HCEC 1CT (cell line): ENCODE data around the gene KISS1R.

Experiments
- DNase-seq: peaks from one replicate; pipeline ENCODE4 v3.0.0-alpha.2; 2017

Gene KISS1R

DNA sequence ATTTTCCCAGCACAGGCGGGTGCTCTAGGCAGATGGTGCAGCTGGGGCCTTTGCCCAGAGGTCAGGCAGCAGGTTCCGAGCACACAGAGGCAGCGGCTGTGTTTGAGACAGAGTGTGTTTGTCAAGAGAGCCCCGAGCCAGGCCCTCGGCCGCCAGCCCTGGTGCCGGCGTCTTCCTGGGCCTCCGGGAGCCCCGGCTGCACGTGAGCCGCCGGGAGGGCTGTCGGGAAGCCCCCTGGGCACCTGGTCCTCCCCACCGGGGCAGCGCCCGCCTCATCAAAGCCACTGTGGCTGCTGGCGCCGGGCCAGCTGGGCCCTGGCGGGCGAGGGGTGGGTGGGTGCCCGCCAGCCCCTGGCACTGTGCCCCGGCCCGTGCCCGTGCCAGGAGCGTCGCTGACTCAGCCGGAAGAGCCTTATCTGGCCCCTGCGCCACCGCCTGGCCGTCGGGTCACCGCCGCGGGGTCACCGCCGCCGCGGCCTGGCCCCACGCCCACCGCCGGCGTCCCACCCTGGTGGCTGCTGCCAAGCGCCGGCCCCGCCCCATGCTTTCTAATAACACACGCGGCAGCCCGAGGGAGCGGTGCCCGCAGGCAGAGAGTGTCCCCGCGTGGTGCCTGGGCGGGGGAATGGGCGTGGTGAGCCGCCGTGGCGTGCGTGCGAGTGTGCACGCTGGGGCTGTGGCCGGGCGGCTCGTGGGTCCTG is 23.6 kb downstream of the KISS1R start:
- DNase-seq = no peak

DNA sequence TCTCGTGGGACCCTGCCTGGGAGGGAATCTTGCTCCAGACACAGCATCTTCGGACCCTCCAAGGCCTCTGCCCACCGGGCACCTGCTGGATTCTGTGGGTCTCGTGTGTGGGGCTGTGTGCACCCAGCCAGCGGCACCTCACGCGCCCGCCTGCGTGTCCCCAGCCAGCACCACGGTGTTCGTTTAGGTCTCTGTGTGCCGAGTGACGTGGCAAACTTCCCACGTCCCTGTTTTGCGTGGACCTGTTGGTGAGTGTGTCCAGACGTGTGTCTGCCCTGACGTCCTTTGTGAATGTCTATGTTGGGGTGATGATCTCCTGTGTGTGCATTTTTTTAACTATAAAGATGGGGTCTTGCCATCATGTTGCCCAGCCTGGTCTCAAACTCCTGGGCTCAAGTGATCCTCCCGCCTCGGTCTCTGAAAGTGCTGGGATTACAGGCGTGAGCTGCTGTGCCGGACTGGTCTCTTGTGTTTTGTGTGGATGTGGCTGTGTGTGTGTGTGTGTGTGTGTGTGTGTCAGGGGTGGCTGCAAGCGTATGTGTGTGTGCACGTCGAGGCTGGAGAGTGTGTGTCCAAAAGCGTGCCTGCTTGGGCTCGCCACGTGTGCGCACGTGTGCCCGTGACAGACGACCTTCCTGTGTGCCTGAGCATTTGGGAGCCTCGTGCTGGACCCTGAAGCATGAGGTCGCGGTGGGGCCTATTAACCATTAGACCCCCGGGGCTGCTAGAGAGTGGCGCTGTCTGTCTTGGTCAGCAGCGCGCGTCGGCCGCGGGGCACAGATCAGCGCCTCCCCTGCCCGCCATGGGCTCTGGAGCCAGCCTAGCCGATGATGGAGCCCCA is 24.4 kb downstream of the KISS1R start:
- no peak for DNase-seq

DNA sequence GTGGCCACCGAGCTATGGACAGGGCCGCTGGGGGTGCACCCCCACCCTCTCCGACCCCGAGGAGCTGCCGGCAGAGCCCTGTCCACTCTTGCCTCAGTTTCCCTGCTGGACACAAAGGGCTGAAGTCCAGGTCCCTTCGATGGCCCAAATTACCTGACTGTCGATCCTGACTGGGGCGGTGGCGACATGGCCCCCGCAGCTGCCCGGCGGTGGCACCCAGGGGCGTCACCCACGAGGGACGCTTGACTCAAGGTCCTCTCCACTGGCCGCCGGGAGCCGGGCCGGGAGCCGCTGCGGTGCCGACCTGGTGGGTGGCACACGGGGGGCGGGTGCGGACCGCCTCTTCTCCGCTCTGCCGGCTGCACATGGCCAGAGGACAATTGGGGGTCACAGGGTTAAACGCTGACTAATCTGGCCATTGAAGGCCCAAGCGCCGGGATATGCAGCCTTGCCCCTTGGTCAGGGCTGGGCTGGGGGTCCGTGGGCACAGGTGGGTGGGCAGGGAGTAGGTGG is 25.1 kb downstream of the KISS1R start:
- no peak for DNase-seq

DNA sequence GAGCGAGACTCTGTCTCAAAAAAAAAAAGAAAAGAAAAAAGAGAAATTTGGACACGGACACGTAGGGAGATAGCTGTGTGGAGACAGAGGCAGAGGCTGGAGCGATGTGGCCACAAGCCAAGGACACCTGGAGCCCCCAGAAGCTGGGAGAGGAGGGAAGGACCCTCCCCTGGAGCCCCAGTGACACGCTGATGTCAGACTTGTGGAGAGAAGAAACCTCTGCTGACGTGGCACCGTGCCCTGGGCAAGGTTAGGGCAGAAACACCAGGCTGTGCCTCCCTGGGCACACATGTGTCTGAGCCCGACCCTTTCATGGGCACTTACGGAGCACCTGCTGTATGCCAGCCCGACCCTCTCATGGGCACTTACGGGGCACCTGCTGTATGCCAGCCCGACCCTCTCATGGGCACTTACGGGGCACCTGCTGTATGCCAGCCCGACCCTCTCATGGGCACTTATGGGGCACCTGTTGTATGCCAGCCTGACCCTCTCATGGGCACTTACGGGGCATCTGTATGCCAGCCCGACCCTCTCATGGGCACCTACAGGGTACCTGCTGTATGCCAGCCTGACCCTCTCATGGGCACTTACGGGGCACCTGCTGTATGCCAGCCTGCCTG is 26.5 kb downstream of the KISS1R start:
- no peak for DNase-seq

DNA sequence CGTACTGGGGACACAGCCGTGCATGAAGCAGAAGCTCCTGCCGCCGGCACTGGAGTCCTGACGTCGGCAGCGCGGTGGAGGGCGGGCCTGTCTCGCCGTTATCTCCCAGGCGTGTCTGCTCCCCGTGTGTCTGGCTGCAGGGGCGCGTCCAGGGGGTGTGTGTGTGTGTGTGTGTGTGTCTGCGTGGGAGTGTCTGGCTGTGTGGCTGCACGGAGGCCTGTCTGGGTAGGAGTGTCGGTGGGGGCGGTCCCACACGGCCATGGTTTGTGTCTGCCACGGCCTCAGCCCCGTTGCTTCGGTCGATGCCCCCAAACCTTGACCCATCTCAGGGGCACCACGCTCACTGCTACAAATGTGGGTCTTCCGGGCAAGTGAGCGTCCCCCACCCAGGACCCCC is 27.0 kb downstream of the KISS1R start:
- no peak for DNase-seq

DNA sequence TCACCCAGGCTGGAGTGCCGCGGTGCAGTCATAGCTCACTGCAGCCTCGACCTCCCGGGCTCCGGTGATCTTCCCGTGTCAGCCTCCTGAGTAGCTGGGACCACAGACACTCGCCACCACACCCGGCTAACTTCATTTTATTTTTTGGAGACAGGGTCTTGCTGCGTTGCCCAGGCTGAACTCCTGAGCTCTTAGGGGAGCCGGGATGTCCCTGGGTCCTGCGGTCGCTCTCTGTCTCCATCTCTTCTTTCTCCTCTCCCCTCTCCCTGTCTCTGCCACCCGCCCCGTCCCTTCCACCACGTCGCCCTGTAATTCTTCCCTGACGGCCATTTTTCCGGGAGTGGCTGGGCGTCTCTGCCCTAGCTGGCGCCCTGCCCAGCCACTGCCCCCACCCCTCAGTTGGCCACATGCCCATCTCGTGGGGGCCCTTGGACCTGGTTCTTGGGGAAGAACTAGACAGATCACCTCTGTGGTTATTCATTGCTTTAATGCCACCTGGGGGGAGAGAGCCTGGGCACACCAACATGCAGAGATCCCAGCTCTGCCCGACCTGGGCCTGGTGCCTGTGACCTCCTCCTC is 27.6 kb downstream of the KISS1R start:
- no peak for DNase-seq

DNA sequence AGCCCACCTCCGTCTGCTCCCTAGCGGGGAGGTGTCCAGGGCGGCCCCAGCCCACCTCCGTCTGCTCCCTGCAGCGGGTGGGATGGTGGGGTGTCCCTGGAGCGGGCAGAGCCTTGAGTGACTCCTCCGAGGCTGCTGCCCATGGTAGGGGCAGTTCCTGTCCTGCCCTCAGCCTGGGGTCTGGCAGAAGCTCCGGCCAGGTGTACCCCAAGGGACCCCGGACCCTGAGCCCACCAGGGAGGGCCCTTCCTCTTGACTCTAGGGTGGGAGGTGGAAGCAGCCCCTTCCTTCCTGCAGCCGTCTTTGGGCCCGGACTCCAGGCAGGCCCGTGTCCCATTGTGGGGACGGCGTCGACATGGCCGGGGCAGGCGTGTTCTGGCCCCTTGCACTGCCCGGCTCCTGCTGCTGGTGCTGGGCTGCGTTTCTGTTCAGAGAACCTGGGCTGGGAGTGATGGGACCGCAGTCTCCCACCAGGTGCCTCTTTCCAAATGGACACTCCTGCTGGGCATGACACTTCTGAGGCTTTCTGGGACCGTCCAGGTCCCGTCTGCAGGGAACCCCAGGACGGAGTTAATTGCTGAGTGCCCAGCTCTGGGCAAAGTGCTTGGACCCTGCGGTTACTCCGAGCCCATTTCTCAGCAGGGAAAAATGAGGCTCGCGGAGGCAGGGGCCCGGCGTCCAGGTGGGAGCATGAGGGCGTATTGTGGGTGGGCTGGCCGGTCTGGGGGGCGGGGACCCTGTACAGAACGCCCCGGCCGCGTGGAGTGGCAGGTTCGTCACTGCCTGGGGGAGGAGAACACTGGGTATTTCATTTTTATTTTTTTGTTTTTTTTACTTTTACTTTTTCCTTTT is 28.5 kb downstream of the KISS1R start:
- no peak for DNase-seq

DNA sequence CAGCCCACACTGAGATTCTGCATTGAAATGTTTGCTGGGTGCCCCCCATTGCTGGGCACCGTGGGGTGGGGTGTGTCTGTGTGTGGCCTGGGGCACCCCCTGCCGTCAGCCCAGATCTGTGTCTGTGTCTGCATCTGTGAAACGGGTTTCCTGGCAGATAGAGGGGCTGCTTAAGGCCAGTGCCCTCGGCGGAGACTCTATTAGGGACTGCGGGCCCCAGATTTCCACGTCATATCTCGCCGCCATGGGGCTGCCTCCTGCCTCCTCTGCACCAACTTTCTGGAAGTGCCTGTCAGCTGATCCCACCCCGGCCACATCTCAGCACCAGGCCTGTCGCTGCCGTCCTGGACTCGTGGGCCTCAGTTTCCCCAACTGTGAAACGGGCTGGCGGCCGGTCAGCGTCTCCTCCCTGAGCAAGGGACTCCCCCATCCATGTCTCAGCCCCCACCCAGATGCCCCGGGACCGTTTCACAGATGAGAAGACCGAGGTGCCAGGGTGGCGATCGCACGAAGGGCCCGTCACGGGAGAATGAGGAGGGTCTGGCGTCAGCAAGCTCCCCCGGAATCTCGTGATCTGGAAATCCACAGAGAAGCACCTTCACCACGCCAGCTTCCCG is 30.1 kb downstream of the KISS1R start:
- DNase-seq = no peak

DNA sequence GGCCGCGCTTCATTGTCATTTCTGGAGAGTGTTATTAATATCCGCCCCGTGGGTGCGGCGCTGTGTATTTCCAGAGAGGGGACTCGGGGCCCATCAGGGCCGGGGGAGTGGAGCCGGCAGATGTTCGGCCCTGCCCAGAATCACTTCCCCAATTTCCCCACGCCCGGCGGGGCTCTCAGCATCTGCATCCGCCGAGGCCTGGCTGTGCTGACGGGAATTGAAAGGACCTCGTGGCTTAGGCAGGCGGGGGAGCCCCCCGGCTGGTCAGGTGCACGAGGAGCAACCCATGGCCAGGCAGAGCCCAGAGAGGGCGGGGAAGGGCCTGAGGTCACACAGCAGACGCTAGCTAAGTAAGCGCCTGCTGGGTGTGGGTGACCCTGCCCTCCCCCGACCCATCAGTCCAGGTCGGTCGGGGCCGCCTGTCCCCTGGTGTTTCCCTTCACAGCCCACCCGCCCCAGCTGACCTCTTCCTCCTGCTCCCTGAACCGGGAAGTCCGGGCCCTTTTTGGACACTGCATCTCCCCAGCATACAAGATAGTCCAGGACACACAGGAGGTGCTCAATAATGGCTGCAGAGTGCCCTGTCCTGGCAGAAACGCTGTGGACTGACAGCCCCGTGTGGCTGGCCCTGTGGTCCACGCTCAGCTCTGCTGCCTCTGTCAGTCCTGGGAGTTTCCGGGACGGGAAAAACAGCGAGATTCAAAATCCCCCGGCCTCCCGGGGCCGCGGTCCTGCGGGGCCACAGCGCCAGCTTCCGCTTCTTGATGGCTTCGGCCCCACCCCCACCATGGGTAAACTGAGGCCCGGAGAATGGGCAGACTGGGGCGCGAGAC is 30.8 kb downstream of the KISS1R start:
- no peak for DNase-seq

DNA sequence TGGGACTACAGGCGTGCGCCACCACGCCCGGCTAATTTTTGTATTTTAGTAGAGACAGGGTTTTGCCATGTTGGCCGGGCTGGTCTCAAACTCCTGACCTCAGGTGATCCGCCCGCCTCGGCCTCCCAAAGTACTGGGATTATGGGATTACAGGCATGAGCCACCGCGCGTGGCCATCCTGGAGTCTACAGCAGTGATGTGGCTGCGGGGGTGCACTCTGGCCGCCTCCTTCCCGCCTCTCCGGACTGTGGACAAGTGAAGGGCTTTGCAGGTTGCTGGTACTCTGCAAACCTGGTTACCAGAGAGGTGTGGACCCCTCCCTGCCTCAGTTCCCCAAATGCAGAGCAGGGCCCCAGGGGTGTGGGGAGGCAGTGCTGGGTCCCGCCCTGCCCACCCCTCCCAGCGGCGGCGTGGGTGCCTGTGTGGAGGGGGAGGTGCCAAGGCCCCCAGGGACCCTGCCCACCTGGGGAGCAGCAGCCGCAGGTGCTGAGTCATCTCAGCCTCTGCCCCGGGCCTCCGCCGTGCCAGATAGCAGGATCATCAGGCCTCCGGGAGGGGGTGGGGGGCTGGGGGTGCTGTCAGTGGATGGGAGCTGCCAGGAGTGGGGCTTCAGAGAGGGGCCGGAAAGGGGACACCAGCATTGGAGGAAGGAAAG is 31.8 kb downstream of the KISS1R start:
- no peak for DNase-seq

DNA sequence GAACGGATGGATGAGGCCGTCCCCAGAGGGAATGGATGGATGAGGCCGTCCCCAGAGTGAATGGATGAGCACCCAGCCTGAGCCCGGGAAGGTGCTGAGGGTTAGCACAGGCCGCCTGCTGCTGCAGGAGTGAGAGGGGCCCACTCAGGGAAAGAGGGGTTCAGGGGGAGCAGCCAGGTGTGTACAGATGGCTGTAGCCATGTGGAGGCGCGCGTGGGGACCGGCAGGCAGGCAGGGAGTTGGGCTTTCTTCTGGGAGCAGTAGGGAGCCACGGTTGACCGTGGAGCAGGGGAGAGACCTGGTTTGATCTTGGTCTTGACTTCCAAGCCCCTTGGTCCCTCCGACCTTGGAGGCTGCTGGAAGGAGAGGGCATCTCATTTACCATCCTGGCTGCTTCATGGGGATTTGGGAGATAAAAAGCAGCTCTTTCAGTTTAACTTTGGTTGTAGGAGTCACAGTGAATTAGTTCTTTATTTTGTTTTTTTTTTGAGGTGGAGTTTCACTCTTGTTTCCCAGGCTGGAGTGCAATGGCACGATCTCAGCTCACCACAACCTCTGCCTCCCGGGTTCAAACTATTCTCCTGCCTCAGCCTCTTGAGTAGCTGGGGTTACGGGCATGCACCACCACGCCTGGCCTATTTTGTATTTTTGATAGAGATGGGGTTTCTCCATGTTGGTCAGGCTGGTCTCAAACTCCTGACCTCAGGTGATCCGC is 33.4 kb downstream of the KISS1R start:
- no peak for DNase-seq

DNA sequence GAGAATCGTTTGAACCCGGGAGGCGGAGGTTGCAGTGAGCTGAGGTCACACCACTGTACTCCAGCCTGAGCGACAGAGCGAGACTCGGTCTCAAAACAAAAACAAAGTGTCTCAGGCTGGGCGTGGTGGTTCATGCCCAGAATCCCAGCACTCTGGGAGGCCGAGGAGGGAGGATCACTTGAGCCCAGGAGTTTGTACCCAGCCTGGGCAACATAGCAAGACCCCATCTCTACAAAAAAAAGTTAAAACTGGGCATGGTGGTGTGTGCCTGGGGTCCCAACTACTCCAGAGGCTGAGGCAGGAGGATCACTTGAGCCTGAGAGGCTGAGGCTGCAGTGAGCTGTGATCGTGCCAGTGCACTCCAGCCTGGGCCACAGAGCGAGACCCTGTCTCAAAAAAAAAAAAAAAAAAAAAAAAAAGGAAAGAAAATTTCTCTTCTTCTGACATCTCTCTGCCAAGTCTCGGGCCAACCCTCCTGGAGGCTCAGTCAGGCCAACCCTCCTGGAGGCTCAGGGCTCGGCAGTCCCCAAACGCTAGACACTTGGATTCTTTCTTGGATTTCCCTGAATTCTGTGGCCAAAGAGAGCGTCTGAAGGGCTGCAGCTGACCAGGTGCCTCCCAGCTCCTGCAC is 35.0 kb downstream of the KISS1R start:
- DNase-seq = no peak

DNA sequence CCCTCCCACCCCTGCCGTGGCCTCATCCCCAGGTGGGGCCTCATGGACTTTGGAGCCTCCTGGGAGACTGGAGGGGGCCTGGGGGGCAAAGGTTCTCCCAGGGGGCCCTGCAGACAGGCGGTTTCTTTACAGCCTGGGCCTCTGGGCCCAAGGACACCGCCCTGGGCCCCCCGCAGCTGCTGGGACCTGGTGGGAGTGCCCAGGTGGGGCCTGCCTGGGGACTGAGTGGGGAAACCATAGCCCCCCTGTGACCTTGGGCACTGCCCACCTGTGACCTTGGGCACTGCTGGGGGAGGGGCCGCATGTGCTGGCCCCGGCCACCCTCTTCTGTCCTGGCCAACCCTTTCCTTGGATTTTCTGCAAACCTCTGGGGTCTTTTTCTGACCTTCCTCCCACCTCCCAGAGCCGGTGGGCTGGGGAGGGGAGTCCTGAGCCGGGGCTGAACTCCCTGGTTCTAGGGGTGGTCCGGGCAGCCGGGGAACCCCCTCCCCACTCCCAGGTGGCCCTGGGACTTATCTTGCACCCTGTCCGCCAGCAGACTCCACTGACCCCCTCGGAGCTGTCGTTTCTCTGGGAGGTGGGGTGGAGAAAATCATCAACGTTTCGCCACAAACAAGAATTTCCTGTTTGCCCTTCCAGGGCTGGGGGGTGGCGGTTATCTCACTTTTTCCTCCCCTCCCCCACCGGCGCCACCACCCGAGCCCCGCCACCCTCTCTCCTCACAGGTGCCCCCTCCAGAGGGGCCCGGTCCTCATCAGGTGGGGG is 35.7 kb downstream of the KISS1R start:
- no peak for DNase-seq

DNA sequence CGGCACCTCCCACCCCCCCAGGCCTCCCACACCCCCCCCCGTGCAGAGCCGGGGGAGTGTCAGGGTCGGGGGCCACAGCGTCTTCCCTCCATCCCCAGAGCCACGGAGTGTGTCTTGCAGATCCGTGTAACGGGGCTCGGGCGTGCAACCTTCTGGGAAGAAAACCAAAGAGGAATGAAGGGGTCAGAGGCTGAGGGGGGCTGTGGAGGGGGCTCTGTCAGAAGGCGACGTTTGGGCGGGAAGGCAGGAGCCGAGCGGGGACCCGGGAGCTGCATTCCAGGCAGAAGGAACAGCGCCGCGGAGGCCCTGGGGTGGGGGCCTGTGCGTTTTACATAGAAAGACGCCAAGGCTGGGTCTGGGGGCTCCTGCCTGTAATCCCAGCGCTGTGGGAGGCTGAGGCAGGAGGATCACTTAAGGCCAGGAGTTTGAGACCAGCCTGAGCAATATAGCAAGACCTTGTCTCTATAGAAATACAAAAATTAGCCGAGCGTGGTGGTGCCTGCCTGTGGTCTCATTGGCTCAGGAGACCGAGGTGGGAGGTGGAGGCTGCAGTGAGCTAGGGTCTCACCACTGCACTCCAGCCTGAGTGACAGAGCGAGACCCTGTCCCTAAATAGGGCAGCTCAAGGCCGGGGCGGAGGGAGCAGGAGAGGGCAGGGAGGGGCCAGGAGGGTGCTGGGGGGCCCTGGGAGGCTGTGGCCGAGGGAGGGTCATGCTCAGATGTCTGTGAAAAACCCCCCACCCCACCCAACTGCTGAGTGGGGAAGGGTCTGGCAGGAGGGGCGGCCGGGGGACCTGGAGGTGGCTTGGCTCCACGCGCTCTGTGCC is 36.5 kb downstream of the KISS1R start:
- no peak for DNase-seq

DNA sequence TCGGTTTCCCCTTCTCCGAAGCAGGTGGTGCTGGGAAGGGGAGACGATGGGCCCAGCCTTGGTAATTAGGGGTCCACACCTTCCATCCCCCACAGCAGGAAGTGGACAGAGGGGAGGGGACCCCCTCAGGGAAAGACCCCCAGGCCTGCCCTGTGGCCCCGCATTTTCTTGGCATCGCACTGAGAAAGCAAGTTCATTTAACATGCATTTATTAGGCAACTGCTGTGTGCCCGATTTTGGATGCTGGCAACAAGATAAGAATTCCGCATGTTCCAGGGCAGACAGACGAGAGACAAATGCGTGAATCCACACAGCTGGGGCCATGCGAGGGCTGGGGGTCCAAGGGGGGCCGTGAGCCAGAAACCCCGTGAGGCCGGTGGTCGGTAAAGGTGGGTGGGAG is 37.1 kb downstream of the KISS1R start:
- DNase-seq = no peak

DNA sequence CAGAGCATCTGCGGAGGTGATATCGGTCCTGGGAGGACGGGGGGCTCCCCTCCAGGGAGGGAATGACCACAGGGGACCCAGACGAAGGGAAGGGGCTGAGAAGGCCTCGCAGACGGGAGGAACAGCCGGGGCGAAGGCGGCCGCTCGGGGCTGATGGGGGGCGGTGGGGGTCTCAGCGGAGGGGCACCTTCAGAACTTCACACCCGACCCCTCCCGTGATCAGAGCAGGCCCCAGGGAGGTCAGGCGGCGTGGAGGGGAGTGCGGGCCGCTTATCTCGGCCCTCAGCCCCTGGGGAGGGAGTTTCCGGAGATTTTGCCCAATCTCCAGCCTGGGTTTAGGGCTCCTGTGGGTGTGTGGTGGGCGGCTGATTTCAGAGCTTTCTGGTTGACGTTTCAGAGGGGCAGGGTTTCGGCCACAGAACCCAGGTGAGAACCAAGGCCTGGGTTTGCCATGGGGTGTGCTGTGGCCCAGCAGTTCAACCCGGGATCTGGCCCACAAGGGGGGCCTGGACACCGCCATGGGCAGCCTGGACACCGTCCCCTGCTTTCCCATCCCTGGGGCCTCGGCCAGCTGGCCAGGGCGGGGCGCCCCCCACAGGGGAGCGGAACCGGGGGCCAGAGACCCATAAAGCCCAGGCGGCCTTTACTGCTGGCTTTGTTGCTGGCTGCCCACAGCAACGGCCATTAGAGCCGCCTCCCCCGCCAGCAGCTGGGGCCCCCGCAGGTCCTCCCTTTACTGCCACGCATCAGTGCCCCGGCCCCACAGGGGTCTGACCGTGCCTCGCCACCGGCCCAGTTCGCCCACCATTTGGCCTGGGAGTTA is 37.8 kb downstream of the KISS1R start:
- DNase-seq = no peak
